Aorta (tissue), 5 donors: ENCODE data around the gene KLHL29. TPM values are rescaled to one million over a fixed set of nuclear protein-coding genes. Genes with fewer than 3 reads are reported as not detected.

Source experiments
- ATAC-seq: fragments of 200-7000 bp; cut with Tn5 transposase; one replicate; pipeline ENCODE4 v1.9.1; 2022; ENCODE audit warnings: moderate library complexity; ENCODE audit not compliant: low FRiP score
- DNase-seq, 2 donors: peaks; one replicate each; pipeline ENCODE4 v3.0.0-alpha.2; 2020
- H3K27ac ChIP-seq, 2 donors: one replicate each; pipeline ENCODE4 v1.5.1; 2013; ENCODE audit warnings: low read length in 2 of 2, mild to moderate bottlenecking in 2 of 2, moderate library complexity in 2 of 2, control low read depth in 1 of 2, inconsistent platforms in 1 of 2, low read depth in 1 of 2
- H3K27me3 ChIP-seq, 2 donors: one replicate each; pipeline ENCODE4 v1.6.1; 2013; ENCODE audit warnings: control low read depth in 1 of 2, low read length in 1 of 2, mild to moderate bottlenecking in 1 of 2, moderate library complexity in 1 of 2; ENCODE audit not compliant: insufficient read depth in 2 of 2, control insufficient read depth in 1 of 2
- H3K36me3 ChIP-seq, 2 donors: one replicate each; pipeline ENCODE4 v1.6.1; 2013; ENCODE audit warnings: control low read depth in 1 of 2, low read length in 1 of 2, mild to moderate bottlenecking in 1 of 2; ENCODE audit not compliant: insufficient read depth in 2 of 2, control insufficient read depth in 1 of 2
- H3K4me1 ChIP-seq, 2 donors: one replicate each; pipeline ENCODE4 v1.6.1; 2013; ENCODE audit warnings: low read length in 2 of 2, control low read depth in 1 of 2, mild to moderate bottlenecking in 1 of 2, moderate library complexity in 1 of 2; ENCODE audit not compliant: insufficient read depth in 2 of 2, control insufficient read depth in 1 of 2
- H3K4me3 ChIP-seq, 2 donors: one replicate each; pipeline ENCODE4 v1.5.1; 2013; ENCODE audit warnings: low read length in 2 of 2, control low read depth in 1 of 2, mild to moderate bottlenecking in 1 of 2
- H3K9me3 ChIP-seq: one replicate; pipeline ENCODE4 v1.6.1; 2013; ENCODE audit warnings: mild to moderate bottlenecking, low read length; ENCODE audit not compliant: control insufficient read depth
- WGBS, 2 donors: extraction: QIAGEN DNeasy Blood & Tissue Kit; methylation state at CpG; one replicate each; pipeline ENCODE4 v1.1.7; 2013; 5-methylcytosine and 5-hydroxymethylcytosine counted together
- intact Hi-C, 2 donors: fragments of 100-400 bp; cut with DNase I; formaldehyde crosslinking; loops; one replicate each; pipeline versions ENCODE4 v1.14.2 to v1.15.0; 2022
- polyA plus RNA-seq, 2 donors: library from polyadenylated mRNA; stranded (reverse); fragments of 200-250 nt; gene quantifications; one replicate each; pipeline ENCODE4 v1.2.3, GENCODE V29; 2013
- total RNA-seq, 2 donors: library from RNA; stranded (reverse); fragmentation: NEBNext Ultra II Directional; extraction: Animal tissue kit (Norgen Biotek cat#: 25700); gene quantifications; one replicate each; pipeline ENCODE4 v1.2.1, GENCODE V29; 2021
- donor health status: healthy with polysubstance abuse.
- donor health status: Bipolar disorder and iron deficiency.
- donor health status: DM: no; HTN: no; CAD: no.
- donor health status: DM: no; HTN: no; CAD: no.
- donor health status: DM: yes; HTN: yes; CAD: no.

The KLHL29 gene
- total and polyA plus RNA-seq, 4 donors = 0.75 to 13.4 (median 8.1) TPM

DNA sequence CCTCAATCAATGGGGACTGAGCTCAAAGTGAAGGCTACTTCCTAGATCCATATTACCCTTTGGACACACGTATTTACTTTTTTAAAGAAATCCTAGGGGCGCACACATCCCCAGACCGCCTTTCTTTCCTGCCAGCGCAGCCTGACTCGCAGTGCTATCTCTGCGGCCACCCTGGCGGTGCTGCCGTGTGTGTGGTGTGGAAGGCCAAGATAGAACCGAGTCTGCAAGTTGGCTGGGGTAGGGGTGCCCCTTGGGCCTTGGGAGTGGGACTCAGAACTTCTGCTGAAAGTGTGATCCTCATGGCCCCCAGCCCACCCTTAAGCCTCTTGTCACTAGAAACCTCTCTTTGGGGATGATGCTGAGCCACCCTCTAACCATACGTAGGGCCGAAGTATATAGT, 143.7 kb downstream of the KLHL29 start:
- ATAC-seq (no peak), DNase-seq (no peak)
- WGBS, 2 donors = 97 to 99% methylated on average over 11 of the region's 11 CpGs
- Histone ChIP-seq H3K27me3 (no peaks in the 10 kb centered on the region), H3K36me3 (no peaks in the 10 kb centered on the region), H3K27ac (no peak overlapping the region), H3K9me3 (no peaks in the 10 kb centered on the region), H3K4me3 (no peak overlapping the region), H3K4me1 (no peaks in the 10 kb centered on the region)
- intact Hi-C loops = loop anchor here in 1 of 2 donors (5.0 kb wide), 1 partner anchor 34 kb away; no protein-coding TSS in a partner anchor

DNA sequence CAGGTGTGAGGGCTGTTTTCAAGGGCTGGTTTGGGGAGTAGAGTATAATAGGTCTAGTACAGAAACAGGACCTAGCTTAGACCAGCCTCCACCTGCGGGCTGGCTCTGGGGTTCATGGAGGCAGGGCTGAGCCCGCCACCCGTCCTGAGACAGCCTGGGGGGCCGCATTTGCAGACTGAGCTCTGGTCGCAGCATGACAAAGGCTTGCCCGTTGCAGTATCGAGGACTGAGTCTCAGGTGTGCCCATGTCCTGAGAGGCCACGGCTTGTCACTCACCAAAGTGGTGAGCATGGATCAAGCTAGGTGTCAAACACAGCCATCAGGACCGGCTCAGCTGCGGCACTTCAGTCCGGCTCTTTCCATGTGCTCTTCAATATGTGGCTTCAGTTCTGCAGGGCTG, 144.7 kb downstream of the KLHL29 start:
- 97 to 98% methylated on average over 11 of the region's 11 CpGs for WGBS, 2 donors

DNA sequence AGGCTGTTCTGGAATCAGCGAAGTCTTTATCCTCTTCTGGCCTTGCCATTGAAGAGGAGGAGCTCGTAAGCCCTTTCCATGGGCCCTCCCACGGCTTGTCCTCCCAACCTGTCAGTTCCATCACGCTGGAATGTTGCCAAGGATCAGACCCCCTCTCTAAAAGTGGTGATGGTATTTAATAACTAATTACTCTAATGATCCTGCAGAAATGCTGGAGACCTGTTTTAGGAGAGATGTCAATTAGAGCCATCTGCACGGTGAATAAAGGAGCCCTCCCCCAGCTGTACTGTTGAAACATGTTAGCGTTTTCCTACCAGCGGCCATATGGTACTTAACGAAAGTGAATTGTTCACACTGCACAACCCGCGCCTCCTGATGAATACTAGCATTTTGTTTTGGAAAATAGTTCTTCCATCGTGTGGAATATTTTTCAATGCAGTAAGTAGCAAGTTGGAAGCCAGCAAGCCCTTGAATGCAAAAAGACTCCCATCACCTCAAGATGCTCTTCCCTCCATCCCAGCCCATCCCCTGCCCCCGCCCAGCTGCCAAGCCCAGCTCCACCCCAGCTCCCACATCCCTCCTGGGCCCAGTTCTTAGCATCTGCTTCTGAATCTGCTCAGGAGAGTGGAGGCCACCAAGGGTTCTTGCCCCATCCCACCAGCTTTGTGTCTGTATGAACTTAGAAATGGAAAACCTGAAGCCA, 145.4 kb downstream of the KLHL29 start:
- ATAC-seq (no peak), DNase-seq (no peak)
- Histone ChIP-seq H3K4me3 (no peak overlapping the region), H3K9me3 (no peaks in the 10 kb centered on the region), H3K36me3 (no peaks in the 10 kb centered on the region), H3K27ac (no peak overlapping the region), H3K27me3 (no peaks in the 10 kb centered on the region), H3K4me1 (no peaks in the 10 kb centered on the region)
- whole genome bisulfite sequencing, 2 donors = 90 to 91% methylated on average over 12 of the region's 12 CpGs
- intact Hi-C loops = no loop called here

More for the DNA sequence above, 144.7 kb downstream of the KLHL29 start:
- H3K4me1 ChIP-seq = no peaks in the 10 kb centered on the region
- no peaks in the 10 kb centered on the region for H3K36me3 ChIP-seq
- no peak for DNase-seq
- H3K4me3 ChIP-seq = no peak overlapping the region
- no peak for ATAC-seq
- H3K27ac ChIP-seq = no peak overlapping the region
- no peaks in the 10 kb centered on the region for H3K9me3 ChIP-seq
- H3K27me3 ChIP-seq = no peaks in the 10 kb centered on the region
- intact Hi-C loops = loop anchor here in 1 of 2 donors (5.0 kb wide), 1 partner anchor 33 kb away; no protein-coding TSS in a partner anchor

- H3K4me3 ChIP-seq = no peak overlapping the region
- H3K36me3 ChIP-seq = no peaks in the 10 kb centered on the region
- 90 to 93% methylated on average over 5 of the region's 5 CpGs for WGBS, 2 donors
- intact Hi-C loops = no loop called here
- H3K27me3 ChIP-seq = no peaks in the 10 kb centered on the region
- DNase-seq (no peak), ATAC-seq (no peak)
- no peaks in the 10 kb centered on the region for H3K9me3 ChIP-seq
- no peaks in the 10 kb centered on the region for H3K4me1 ChIP-seq
- H3K27ac ChIP-seq = no peak overlapping the region
These were observed 145.9 kb downstream of the KLHL29 start for GRCh38 chr2:23530909-23531276.

DNA sequence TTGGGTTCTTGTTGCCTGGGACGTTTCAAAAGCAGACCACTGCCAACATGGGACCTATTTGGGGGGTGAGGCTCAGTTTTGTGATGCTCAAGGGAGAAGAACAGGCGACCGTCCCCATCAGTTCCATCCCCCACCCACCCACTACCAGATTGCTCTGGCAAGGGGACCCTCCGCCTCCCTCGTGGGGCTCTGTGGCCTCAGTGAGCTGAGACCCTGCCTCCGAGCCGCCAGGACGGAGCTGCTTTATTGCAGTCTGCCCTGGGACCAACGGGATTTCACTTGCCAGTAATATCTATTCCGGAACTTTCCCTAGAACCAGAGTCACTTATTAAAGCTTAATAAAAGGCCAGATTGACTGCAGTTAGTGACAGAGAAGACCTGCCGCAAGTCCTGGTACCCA, 146.3 kb downstream of the KLHL29 start:
- intact Hi-C loops = no loop called here
- no peaks in the 10 kb centered on the region for H3K4me1 ChIP-seq
- no peak for ATAC-seq
- H3K9me3 ChIP-seq = no peaks in the 10 kb centered on the region
- no peak overlapping the region for H3K27ac ChIP-seq
- 95 to 97% methylated on average over 11 of the region's 11 CpGs for WGBS, 2 donors
- no peak overlapping the region for H3K4me3 ChIP-seq
- H3K27me3 ChIP-seq = no peaks in the 10 kb centered on the region
- DNase-seq = no peak
- no peaks in the 10 kb centered on the region for H3K36me3 ChIP-seq

DNA sequence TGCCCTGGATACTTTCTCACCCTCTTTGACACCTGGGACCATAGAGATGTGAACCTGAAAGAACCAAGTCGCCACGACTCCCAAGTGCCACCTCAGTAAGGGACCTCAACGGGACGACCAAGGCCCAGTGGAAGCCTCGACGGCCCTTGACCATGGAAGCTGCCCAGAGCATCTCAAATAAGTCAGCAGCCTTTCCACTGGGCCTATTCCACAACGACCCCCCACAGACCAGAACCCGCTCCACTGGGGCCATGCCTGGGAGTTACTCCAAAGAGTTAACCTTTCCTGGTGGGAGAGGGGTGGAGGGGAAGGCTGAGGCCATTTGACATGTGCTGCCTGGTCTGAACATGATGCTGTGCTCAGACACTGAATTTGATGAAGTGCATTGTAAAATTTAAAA, 146.9 kb downstream of the KLHL29 start:
- Histone ChIP-seq H3K4me3 (no peak overlapping the region), H3K4me1 (no peaks in the 10 kb centered on the region), H3K9me3 (no peaks in the 10 kb centered on the region), H3K27me3 (no peaks in the 10 kb centered on the region), H3K36me3 (no peaks in the 10 kb centered on the region), H3K27ac (no peak overlapping the region)
- no peak for ATAC-seq
- whole genome bisulfite sequencing, 2 donors = 84 to 90% methylated on average over 8 of the region's 8 CpGs
- DNase-seq = no peak
- intact Hi-C loops = no loop called here

GRCh38 chr2:23532391-23533337, 147.7 kb downstream of the KLHL29 start:
- DNase-seq (no peak), ATAC-seq (no peak)
- no peaks in the 10 kb centered on the region for H3K9me3 ChIP-seq
- intact Hi-C loops = no loop called here
- no peaks in the 10 kb centered on the region for H3K4me1 ChIP-seq
- H3K27ac ChIP-seq = no peak overlapping the region
- H3K36me3 ChIP-seq = no peaks in the 10 kb centered on the region
- no peak overlapping the region for H3K4me3 ChIP-seq
- WGBS, 2 donors = 92% methylated on average over 23 of the region's 23 CpGs
- H3K27me3 ChIP-seq = no peaks in the 10 kb centered on the region

- H3K27me3 ChIP-seq = no peaks in the 10 kb centered on the region
- ATAC-seq (no peak), DNase-seq (no peak)
- WGBS, 2 donors = 92 to 94% methylated on average over 9 of the region's 9 CpGs
- no peaks in the 10 kb centered on the region for H3K4me1 ChIP-seq
- H3K4me3 ChIP-seq = no peak overlapping the region
- no peaks in the 10 kb centered on the region for H3K9me3 ChIP-seq
- no peaks in the 10 kb centered on the region for H3K36me3 ChIP-seq
- H3K27ac ChIP-seq = no peak overlapping the region
- intact Hi-C loops = no loop called here
These were observed 148.3 kb downstream of the KLHL29 start for GRCh38 chr2:23533338-23533695.

DNA sequence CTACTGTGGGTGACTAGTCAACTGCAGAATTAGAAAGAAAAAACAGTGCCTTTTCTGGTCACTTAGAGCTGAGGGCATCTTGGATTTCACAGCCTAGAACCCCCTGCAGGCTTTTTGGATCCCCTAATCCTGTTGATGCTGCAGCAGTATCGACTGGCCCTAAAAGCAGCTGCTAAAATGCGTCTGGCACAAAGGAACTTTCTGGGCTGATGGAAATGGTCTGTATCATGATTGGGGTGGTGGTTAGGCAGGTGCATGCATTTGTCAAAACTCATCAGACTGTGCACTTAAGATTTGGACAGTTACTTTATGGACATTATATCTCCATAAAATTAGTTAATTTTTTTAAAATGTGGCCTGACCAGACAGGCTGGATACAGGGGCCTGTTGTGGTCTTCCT, 149.8 kb downstream of the KLHL29 start:
- no peaks in the 10 kb centered on the region for H3K4me1 ChIP-seq
- H3K9me3 ChIP-seq = no peaks in the 10 kb centered on the region
- intact Hi-C loops = no loop called here
- no peaks in the 10 kb centered on the region for H3K36me3 ChIP-seq
- no peak overlapping the region for H3K27ac ChIP-seq
- no peak for ATAC-seq
- H3K27me3 ChIP-seq = no peaks in the 10 kb centered on the region
- H3K4me3 ChIP-seq = no peak overlapping the region
- DNase-seq = no peak
- WGBS, 2 donors = 80 to 89% methylated on average over 2 of the region's 2 CpGs
